Measurements from ENCODE around the gene WDR47.
"Not testable (repeated sequence)": the region's sequence is repeated elsewhere in the genome, so short reads cannot be mapped to it uniquely, and the experiment has no call there.

- not testable (repeated sequence) for TF ChIP-seq CTCF (IDR thresholded peaks at IDR 0.05); ZFX (IDR thresholded peaks at IDR 0.05; ENCODE audit: borderline replicate concordance)
Measured at GRCh38 chr1:109029493-109029892, 12.4 kb downstream of the WDR47 start.

Measured in 22Rv1 (cell line).